ENCODE results near the gene AUTS2.
A peak's percentile ranks its signal among the peaks of the same experiment; 100 is the strongest.

Gene AUTS2

GRCh38 chr7:69693042-69693441 lies 94.8 kb downstream of the AUTS2 start:
- peak; percentile 28 for DNase-seq (ENCODE audit: low read depth)
- TF ChIP-seq, protein P1, sequence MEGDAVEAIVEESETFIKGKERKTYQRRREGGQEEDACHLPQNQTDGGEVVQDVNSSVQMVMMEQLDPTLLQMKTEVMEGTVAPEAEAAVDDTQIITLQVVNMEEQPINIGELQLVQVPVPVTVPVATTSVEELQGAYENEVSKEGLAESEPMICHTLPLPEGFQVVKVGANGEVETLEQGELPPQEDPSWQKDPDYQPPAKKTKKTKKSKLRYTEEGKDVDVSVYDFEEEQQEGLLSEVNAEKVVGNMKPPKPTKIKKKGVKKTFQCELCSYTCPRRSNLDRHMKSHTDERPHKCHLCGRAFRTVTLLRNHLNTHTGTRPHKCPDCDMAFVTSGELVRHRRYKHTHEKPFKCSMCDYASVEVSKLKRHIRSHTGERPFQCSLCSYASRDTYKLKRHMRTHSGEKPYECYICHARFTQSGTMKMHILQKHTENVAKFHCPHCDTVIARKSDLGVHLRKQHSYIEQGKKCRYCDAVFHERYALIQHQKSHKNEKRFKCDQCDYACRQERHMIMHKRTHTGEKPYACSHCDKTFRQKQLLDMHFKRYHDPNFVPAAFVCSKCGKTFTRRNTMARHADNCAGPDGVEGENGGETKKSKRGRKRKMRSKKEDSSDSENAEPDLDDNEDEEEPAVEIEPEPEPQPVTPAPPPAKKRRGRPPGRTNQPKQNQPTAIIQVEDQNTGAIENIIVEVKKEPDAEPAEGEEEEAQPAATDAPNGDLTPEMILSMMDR (IDR thresholded peaks at IDR 0.05; ENCODE audit: insufficient read depth, low read depth, low read length, missing control alignments) = no peak
- no peak overlapping the region for H3K4me3 ChIP-seq (ENCODE audit: low read depth, low read length)

GRCh38 chr7:69696054-69696591 lies 97.8 kb downstream of the AUTS2 start:
- H3K4me3 ChIP-seq (ENCODE audit: low read depth, low read length) = no peak overlapping the region
- peak; percentile 93 for DNase-seq (ENCODE audit: low read depth)
- TF ChIP-seq, protein P1 (IDR thresholded peaks at IDR 0.05; ENCODE audit: insufficient read depth, low read depth, low read length, missing control alignments) = no peak

DNA sequence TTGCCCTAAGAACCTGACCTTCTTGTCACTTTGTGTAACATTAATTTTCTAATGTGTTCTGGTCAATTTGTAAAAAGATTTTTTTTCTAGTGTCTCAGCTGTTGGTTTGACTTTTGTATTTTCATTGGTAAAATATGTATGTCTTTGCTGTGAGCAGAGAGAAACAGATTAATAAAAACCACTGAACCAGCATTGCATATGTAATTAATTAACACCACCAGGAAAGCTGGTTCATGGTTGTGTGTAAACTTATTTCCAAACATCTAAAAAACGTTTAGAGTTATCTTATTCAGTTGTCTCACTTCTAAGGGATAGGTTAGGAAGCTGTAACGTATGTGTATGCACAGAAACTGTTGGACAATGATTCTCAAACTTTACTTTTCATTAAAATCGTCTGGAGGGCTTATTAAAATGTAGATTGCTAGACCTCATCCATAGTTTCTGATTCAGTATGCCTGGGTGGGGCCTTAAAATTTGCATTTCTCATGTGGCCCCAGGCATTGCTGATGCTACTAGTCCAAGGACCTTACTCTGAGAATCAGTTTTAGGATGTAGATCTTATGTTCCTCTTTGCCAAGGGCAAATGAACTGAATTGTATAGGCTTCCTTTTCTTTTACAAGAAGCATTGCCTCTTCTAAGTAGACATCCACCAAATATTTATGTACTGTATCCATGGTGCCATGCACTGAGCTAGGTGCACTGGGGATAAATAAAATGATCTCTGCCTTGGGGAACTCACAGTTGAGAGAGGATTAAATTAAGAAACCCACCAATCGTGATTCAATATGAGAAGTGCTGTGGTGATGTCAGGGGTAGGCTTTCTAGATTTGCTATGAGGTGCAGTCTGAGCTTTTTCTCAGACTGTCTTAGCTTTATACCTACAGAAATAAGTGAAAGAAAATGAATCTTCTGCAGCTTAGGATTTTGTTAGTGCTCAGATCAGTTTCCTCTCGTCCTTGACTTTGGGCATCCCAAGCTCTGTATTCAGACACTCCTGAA lies 98.7 kb downstream of the AUTS2 start:
- H3K4me3 ChIP-seq (ENCODE audit: low read depth, low read length) = no peak overlapping the region
- TF ChIP-seq, protein P1 (IDR thresholded peaks at IDR 0.05; ENCODE audit: insufficient read depth, low read depth, low read length, missing control alignments) = no peak
- DNase-seq (ENCODE audit: low read depth) = peak; percentile 28

DNA sequence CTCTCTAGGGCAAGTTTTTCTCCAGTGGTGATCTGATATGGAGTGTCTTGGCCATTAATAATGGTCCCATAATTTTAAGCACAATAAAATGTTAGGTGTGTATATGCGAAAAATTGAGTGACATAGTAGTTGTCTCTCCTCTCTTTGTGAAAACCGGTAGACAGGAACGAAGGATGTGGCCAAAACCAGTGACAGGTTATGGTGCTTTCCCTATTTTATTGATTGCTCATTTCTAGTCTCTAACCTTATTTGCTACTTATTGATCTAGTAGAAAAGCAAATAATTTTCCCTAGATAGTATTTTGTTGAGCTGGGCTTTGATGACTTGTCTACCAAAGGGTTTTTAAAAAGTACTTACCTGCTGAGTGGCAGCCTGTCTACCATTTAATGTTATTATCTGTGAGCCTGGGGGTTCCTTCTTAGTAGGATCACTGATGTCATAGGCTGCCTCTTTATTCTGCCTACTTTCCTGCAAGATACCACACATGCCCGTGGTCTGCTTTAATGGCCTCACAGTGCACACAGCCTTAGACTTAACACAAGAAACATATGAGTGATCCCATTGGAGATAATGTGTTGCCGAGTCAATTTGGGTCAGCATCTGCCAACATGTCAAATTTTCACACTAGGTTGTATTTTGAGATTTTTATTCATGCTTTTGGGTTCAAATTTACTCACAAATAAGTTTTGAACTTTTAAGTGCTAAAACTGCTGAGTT lies 100.0 kb downstream of the AUTS2 start:
- no peak for DNase-seq (ENCODE audit: low read depth)
- TF ChIP-seq, protein P1 (IDR thresholded peaks at IDR 0.05; ENCODE audit: insufficient read depth, low read depth, low read length, missing control alignments) = no peak
- H3K4me3 ChIP-seq (ENCODE audit: low read depth, low read length) = no peak overlapping the region

DNA sequence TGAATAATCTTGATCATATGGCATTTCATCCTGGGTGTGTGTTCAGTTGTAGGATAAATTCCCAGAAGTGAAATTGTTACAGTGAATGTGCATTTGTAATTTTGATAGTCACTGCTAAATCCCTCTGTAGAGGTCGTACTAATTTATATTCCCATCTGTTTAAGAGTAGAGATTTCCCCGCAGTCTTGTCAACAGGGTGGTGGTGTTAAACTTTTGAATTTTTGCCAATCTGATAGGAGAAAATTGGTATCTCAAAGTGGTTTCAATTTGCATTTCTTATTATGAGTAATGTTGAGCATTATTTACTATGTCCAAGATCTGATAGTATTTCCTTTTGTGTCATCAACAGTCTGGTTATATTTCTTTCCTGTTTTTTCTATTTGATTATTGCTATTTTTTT lies 101.7 kb downstream of the AUTS2 start:
- TF ChIP-seq, protein P1 (IDR thresholded peaks at IDR 0.05; ENCODE audit: insufficient read depth, low read depth, low read length, missing control alignments) = no peak
- no peak for DNase-seq (ENCODE audit: low read depth)
- no peak overlapping the region for H3K4me3 ChIP-seq (ENCODE audit: low read depth, low read length)

- H3K4me3 ChIP-seq (ENCODE audit: low read depth, low read length) = no peak overlapping the region
- no peak for DNase-seq (ENCODE audit: low read depth)
- TF ChIP-seq, protein P1 (IDR thresholded peaks at IDR 0.05; ENCODE audit: insufficient read depth, low read depth, low read length, missing control alignments) = no peak
These were observed 102.1 kb downstream of the AUTS2 start for GRCh38 chr7:69700331-69700730.
